HCT116 (cell line): Measurements from ENCODE around the gene APP.

Source experiments
- POLR2A ChIP-seq: IDR thresholded peaks from 2 replicates; pipeline ENCODE4 v1.7.0; 2011; ENCODE audit warnings: borderline replicate concordance; ENCODE audit not compliant: insufficient read depth, insufficient read length; ENCODE audit errors: extremely low read depth
- TF ChIP-seq, protein P1 (sequence below), 3 experiments: fragments of 200-600 bp in 1 of 3; sonication (generic) in 1 of 3; IDR thresholded peaks in 2 of 3; conservative IDR thresholded peaks in 1 of 3; 2 replicates each; pipeline ENCODE4 v1.5.1; 2012 to 2017; ENCODE audit warnings: low read depth in 2 of 3, low read length in 2 of 3, antibody characterized with exemption in 1 of 3, borderline replicate concordance in 1 of 3, control low read depth in 1 of 3, mild to moderate bottlenecking in 1 of 3, mixed read lengths in 1 of 3, mixed run types in 1 of 3, moderate library complexity in 1 of 3; ENCODE audit not compliant: insufficient read depth in 1 of 3

DNA sequence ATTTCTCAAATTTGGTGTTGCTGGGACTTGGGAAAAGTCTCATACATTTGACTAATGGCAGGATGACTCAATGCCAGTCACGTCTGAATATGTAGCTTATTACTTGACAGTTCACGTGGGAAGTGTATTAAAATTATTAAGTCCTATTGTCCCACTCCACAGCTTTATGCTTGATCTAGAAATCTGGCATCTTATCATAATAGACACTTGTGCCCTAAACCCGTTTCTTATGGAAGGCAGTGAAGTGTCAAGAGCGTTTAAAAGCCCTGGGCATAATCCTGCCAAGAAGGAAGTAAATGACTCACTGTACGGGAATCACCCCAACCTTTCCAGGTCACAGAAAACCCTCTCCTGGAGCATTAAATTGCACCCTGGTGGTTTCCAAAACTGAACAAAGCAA lies 207.4 kb downstream of the APP start:
- TF ChIP-seq, protein P1, sequence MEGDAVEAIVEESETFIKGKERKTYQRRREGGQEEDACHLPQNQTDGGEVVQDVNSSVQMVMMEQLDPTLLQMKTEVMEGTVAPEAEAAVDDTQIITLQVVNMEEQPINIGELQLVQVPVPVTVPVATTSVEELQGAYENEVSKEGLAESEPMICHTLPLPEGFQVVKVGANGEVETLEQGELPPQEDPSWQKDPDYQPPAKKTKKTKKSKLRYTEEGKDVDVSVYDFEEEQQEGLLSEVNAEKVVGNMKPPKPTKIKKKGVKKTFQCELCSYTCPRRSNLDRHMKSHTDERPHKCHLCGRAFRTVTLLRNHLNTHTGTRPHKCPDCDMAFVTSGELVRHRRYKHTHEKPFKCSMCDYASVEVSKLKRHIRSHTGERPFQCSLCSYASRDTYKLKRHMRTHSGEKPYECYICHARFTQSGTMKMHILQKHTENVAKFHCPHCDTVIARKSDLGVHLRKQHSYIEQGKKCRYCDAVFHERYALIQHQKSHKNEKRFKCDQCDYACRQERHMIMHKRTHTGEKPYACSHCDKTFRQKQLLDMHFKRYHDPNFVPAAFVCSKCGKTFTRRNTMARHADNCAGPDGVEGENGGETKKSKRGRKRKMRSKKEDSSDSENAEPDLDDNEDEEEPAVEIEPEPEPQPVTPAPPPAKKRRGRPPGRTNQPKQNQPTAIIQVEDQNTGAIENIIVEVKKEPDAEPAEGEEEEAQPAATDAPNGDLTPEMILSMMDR (IDR thresholded peaks at IDR 0.05 in 2 of 3, conservative IDR thresholded peaks at IDR 0.05 in 1 of 3; ENCODE audit: borderline replicate concordance in 1 of 3, insufficient read depth in 1 of 3, low read depth in 2 of 3, low read length in 2 of 3): no peak
- no peak for TF ChIP-seq POLR2A
